Non-pigmented ciliary epithelial cell (primary cell): ENCODE results near the gene NOX4.
"Not testable (repeated sequence)": the region's sequence is repeated elsewhere in the genome, so short reads cannot be mapped to it uniquely, and the experiment has no call there.

Source experiments
- DNase-seq: peaks from one replicate; pipeline ENCODE4 v3.0.0-alpha.2; 2010; ENCODE audit warnings: low read depth

The NOX4 gene

GRCh38 chr11:89458716-89459115 lies 32.5 kb downstream of the NOX4 start:
- no peak for DNase-seq

GRCh38 chr11:89457190-89457589 lies 34.0 kb downstream of the NOX4 start:
- DNase-seq, result no peak

GRCh38 chr11:89456681-89457080 lies 34.5 kb downstream of the NOX4 start:
- DNase-seq, result no peak

GRCh38 chr11:89452780-89453179 lies 38.4 kb downstream of the NOX4 start:
- no peak for DNase-seq

GRCh38 chr11:89447845-89448244 lies 43.3 kb downstream of the NOX4 start:
- DNase-seq, result no peak

GRCh38 chr11:89443361-89444322 lies 47.5 kb downstream of the NOX4 start:
- no peak for DNase-seq

- DNase-seq, result no peak
Measured at GRCh38 chr11:89442801-89443200, 48.4 kb downstream of the NOX4 start.

- no peak for DNase-seq
Measured at GRCh38 chr11:89441606-89442005, 49.6 kb downstream of the NOX4 start.

- no peak for DNase-seq
Measured at GRCh38 chr11:89437317-89437716, 53.9 kb downstream of the NOX4 start.

GRCh38 chr11:89436071-89436470 lies 55.1 kb downstream of the NOX4 start:
- DNase-seq, result peak; percentile 38

- no peak for DNase-seq
Measured at GRCh38 chr11:89433278-89433677, 57.9 kb downstream of the NOX4 start.

GRCh38 chr11:89432182-89432581 lies 59.0 kb downstream of the NOX4 start:
- not testable (repeated sequence) for DNase-seq

GRCh38 chr11:89426501-89426900 lies 64.7 kb downstream of the NOX4 start:
- not testable (repeated sequence) for DNase-seq

GRCh38 chr11:89421718-89422117 lies 69.5 kb downstream of the NOX4 start:
- DNase-seq, result no peak

- no peak for DNase-seq
Measured at GRCh38 chr11:89420981-89421380, 70.2 kb downstream of the NOX4 start.

GRCh38 chr11:89416961-89417360 lies 74.2 kb downstream of the NOX4 start:
- DNase-seq, result no peak

GRCh38 chr11:89411112-89411511 lies 80.1 kb downstream of the NOX4 start:
- DNase-seq, result not testable (repeated sequence)

GRCh38 chr11:89410666-89411065 lies 80.5 kb downstream of the NOX4 start:
- DNase-seq, result not testable (repeated sequence)

GRCh38 chr11:89408441-89408840 lies 82.7 kb downstream of the NOX4 start:
- DNase-seq, result not testable (repeated sequence)

GRCh38 chr11:89405629-89406028 lies 85.5 kb downstream of the NOX4 start:
- no peak for DNase-seq

GRCh38 chr11:89391654-89392053 lies 99.5 kb downstream of the NOX4 start:
- not testable (repeated sequence) for DNase-seq

- DNase-seq, result not testable (repeated sequence)
Measured at GRCh38 chr11:89387501-89387900, 103.7 kb downstream of the NOX4 start.

- DNase-seq, result not testable (repeated sequence)
Measured at GRCh38 chr11:89382986-89383385, 108.2 kb downstream of the NOX4 start.

- DNase-seq, result peak; percentile 96
Measured at GRCh38 chr11:89381094-89381493, 110.1 kb downstream of the NOX4 start.
